Stimulated activated CD4-positive, alpha-beta T cell treated with anti-CD3 and anti-CD28 coated beads, Interleukin-1b, Interleukin-23, amount 100 ng/mL, for 1 hour (primary cell): ENCODE measurements around the gene SLC13A5.
A peak's percentile ranks its signal among the peaks of the same experiment; 100 is the strongest.
"Not testable (repeated sequence)": the region's sequence is repeated elsewhere in the genome, so short reads cannot be mapped to it uniquely, and the experiment has no call there.

ENCODE experiments used
- DNase-seq, 2 donors: peaks; one replicate each; pipeline ENCODE4 v3.0.0-alpha.2; 2020; ENCODE audit warnings: low read depth in 2 of 2

Gene SLC13A5

DNA sequence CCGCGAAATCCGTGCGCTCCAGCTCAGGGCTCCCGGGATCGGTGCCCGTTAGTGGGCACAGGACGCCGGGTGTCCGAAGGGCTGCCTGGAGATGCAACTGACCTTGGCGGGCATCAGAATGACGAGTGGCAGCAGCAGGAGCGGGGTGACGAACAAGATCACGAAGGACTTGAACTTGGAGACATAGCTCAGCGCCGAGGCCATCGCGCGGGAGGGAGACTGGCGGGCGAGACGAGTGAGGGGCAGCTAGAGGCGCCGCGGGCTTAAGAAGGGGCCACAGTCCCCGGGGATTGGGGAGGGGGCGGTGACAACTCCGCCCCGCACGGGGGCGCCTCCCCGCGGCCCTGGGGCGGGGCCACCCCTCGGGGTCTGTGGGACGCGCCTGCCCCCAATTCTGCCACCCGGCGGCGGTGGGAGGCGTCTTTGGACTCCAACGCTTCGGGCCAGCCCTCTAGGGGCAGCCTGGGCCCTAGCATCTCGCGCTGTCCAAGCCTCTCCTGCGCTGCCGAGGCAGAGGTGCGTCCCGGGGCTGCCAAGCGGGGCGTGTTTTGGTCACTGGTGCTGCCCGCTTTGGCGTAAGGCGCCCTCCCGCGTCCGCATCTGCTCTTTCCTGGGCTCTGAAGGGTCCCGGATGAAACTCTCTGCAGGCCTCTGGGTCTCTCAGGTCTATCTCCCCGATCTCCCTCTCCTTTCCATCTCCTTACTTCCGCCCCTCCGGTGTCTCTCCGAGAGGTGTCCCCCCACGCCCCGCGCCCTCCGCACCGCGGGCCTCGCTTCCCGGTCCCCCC, at the start of gene SLC13A5:
Gene SLC13A5 (minus strand): TSS at position 240 of the 788 bp plus-strand sequence. CDS start 36 bp downstream, at position 204.
- no peak for DNase-seq

DNA sequence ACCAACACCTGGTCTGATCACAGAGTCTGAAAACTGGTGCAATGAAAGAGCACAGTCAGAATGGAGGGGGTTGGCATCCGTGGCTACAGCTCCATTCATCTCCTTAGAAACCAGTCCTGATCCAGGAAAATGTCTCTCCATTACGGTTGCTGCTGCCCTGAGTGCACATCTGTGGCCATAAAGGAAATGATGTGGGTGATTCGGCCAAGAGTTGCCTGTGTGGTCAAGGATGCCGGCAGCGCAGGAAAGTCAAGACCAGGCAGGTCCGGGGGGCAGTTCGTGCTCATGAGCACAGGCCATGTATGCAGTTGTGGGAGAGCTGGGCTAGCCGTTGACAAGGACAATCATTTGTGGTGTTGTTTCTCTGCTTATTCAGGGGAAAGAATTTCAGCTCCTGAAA, 48.6 kb upstream of the SLC13A5 start:
- no peak for DNase-seq

- no peak for DNase-seq
These were observed 44.6 kb upstream of the SLC13A5 start for GRCh38 chr17:6757747-6758146.

DNA sequence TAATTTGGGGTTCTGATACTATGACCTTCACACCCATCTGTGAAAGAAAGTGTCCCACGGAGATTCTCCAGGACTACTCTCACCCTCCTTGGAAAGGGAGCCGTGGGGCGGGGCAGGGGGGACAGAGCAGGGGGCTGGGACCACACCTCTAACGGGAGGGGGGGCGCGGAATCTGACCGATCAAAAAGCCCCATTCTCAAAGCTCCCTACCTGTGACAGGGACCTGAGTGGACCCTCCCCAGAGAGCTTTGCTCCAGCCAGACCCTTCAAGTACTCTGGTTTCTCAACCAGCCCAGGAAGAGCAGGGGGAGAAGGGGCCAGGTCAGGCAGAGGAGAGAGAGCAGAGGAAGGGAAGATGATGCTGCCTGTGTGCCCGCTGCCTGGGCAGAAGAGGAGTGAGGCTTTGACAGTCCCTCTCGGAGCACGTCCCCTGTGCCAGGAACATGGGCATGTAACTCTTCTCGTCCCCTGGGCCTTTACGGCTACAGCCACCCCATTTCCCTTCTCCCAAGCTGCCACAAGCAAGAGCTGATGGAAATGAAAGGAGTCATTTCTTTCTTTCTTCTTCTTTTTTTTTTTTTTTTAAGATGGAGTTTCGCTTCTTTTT, 43.4 kb upstream of the SLC13A5 start:
- no peak for DNase-seq

DNA sequence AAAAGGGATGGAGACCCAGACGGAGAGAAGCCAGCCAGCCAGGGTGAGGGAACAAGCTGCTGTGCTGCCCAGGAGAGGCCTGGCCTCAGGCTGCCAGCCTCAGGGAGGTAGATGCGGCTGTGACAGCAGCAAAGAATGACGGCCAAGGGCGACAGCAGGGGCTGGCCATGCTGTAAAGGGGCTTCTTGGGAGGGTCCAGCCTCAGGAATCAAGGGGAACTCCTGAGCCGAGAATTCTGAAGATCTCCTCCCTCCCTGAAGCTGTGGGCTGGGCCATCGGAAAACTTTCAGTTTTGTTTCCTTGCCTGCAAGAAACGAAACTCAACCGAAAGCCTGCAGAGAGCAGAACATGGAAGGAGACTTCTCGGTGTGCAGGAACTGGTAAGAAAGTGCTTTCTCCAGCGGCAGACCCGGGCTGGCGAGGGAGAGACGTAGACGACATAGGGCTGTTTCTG, 42.6 kb upstream of the SLC13A5 start, which contains the start of gene XAF1:
Gene XAF1 (plus strand): TSS at position 316 of the 454 bp plus-strand sequence. CDS start 33 bp downstream, at position 349.
- DNase-seq = peak in 1 of 2 donors; percentile 11

DNA sequence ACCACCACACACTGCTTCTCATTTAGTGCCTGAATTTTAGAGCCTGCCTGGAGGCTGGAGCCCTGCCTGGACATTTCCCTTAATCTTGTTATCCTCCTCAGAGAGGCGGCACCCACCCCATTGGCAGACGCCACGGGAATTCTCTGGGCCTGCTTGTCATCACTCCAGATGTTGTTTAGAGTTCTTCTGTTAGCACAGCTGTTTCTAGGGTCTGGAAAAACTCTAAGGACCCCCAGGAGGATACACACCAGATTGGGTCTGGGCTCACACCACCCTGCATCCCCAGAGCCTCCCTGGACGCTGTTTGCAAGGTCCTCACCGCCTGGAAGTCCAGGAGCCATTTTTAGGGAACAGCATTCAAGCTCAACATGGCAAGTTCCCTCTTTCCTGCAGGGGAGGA, 42.1 kb upstream of the SLC13A5 start:
- DNase-seq = no peak

GRCh38 chr17:6753546-6753945, 40.4 kb upstream of the SLC13A5 start:
- DNase-seq = no peak

- DNase-seq = no peak
These were observed 39.9 kb upstream of the SLC13A5 start for GRCh38 chr17:6753006-6753445.

DNA sequence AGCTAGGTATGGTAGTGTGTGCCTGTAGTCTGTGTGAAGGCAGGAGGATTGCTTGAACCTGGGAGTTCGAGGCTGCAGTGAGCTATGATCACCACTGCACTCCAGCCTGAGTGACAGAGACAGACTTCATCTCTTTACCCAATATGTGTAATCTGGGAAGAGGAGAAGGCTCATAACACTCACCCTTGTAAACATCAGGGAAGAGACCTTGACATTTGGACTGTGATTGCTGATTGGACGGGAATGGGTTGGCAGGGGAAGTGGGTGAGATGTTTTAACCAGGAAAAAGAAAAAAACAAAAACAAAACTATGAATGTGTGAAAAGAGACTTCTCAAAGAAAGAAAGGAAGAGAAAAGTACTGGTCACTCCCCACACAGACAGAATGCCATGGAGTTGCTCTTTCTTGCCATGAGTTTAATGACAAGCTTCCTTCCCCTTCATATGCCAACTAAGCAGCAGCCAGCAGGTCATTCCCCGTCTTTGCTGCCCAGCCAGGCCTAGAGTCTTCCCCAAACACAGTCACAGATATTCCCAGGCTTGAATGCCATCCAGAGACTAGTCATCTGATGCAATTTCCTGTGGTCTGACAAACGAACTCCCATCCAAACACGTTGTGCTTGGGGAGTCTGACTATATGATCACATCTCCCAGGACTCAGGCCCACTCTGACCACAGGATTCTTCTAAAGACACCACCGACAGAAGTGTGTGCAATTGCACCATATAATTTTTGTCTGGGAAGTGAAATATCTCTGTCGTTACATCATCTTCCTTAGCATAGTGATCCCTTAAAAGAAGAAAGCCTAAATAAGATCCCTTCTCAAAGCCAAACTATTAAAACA, 39.1 kb upstream of the SLC13A5 start:
- no peak for DNase-seq

GRCh38 chr17:6749519-6749918, 36.4 kb upstream of the SLC13A5 start:
- no peak for DNase-seq

DNA sequence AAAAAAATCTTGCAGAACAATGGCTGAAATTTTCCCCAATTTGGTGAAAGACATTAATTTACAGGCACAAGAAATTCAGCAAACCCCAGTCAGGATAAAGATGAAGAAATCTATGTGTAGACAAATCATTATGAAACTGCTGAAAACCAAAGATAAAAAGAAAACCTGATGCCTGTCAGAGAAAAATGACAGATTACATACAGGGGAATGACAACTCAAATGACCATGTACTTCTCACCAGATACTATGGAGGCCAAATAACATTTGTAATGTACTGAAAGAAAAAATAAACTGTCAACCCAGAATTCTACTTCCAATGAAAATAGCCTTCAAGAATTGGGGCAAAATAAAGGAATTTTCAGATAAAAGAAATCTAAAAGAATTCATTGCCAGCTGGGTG, 35.4 kb upstream of the SLC13A5 start:
- DNase-seq = no peak

DNA sequence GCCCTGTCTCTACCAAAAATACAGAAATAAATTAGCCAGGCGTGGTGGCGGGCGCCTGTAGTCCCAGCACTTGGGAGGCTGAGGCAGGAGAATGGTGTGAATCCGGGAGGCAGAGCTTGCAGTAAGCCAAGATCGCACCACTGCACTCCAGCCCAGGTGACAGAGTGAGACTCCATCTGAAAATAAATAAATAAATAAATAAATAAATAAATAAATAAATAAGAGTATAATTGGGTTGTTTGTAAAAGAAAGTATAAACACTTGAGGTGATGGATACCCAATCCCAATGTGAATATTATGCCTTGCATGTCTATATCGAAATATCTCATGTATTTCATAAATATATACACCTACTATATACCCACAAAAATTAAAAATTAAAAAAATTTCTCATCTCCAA, 33.5 kb upstream of the SLC13A5 start:
- DNase-seq = not testable (repeated sequence)

DNA sequence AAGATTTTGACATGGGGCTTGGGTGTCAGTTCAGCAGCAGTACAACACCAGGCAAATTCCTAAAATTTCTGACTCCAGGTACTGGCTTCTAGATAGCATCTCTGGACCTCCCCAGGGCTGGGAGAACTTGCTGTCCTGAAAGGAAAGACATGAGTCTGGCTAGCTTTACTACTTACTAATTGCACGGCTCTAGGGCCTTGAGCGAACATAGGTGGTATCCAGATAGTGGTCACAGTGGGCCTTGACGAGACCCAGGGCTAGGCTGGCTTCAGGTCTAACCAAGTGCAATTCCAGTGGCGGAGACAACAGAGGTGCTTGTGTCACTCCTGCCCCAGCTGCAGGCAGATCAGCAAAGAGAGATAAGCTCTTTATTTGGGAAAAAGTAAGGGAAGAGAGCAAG, 16.4 kb upstream of the SLC13A5 start:
- DNase-seq = no peak

DNA sequence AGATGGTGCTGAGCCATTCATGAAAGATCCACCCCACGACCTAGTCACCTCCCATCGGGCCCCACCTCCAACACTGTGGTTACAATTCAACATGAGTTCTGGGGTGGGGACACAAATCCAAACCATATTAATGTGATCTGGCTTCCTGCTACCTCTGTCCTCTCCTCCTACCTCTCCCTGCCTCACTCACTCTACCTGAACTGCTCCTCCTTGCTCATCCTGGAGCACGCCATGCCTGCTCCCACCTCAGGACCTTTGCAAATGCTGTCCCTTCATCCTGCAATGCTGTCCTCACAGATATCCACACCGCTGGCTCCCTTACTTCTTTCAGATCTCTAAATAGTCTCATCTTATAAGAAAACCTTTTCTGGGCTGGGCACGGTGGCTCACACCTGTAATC, 10.8 kb upstream of the SLC13A5 start:
- DNase-seq = no peak

GRCh38 chr17:6721744-6722143, 8.6 kb upstream of the SLC13A5 start:
- DNase-seq = no peak

- DNase-seq = no peak
These were observed 3.6 kb upstream of the SLC13A5 start for GRCh38 chr17:6716736-6717135.

- DNase-seq = no peak
These were observed 1.2 kb upstream of the SLC13A5 start for GRCh38 chr17:6714315-6714874.

- DNase-seq = no peak
These were observed 726 bp upstream of the SLC13A5 start for GRCh38 chr17:6713918-6714271.

- DNase-seq = no peak
These were observed 377 bp downstream of the SLC13A5 start for GRCh38 chr17:6712854-6713129.

- DNase-seq = no peak
These were observed 913 bp downstream of the SLC13A5 start for GRCh38 chr17:6712058-6712853.

GRCh38 chr17:6711681-6712057, 1.5 kb downstream of the SLC13A5 start:
- DNase-seq = no peak
